ENCODE measurements around the gene SOX5.
A peak's percentile ranks its signal among the peaks of the same experiment; 100 is the strongest.

SOX5 gene

DNA sequence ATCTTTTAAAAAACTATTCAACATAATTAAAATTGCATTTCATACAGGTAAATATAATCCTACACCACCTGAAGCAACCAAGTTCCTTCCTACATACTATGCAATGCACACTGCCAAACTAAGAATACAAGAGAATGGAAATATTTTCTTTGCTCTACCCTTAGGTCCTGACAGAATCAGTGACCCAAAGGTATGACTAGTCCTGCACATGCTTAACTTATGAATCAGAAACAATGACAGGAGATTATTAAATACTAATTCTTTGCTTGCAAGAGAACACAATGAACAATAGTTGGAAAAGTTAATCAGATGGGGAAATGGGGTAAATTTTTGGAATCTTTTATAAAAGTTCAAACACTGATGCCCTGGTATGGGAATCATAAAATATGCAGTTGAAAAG, 220.1 kb downstream of the SOX5 start:
- H4K8ac ChIP-seq (ENCODE audit: low read depth, low read length): no peak overlapping the region
- H3K9me3 ChIP-seq (ENCODE audit: insufficient read depth, low read depth, low read length): no peaks in the 10 kb centered on the region
- no peak overlapping the region for H3K27ac ChIP-seq (ENCODE audit: low read depth, low read length)
- H2BK120ac ChIP-seq (ENCODE audit: insufficient read depth, low read length, poor library complexity): no peak overlapping the region
- H3K14ac ChIP-seq (ENCODE audit: low read length): no peak overlapping the region
- no peak overlapping the region for H3K23ac ChIP-seq (ENCODE audit: low read length)
- H3K9ac ChIP-seq (ENCODE audit: low read length): no peak overlapping the region
- H3K36me3 ChIP-seq (ENCODE audit: control insufficient read depth in 1 of 2, insufficient read depth in 2 of 2, low read length in 2 of 2): no peaks in the 10 kb centered on the region
- no peak overlapping the region for H2AK5ac ChIP-seq (ENCODE audit: low read length)
- no peak overlapping the region for H2BK5ac ChIP-seq (ENCODE audit: low read depth, low read length, poor library complexity)
- H3K79me1 ChIP-seq (ENCODE audit: low read length): no peaks in the 10 kb centered on the region
- no peaks in the 10 kb centered on the region for H3K4me1 ChIP-seq (ENCODE audit: control insufficient read depth in 1 of 2, insufficient read depth in 2 of 2, low read length in 2 of 2)
- H3K79me2 ChIP-seq (ENCODE audit: control insufficient read depth, insufficient read depth, low read length, poor library complexity): no peaks in the 10 kb centered on the region
- H2AFZ ChIP-seq (ENCODE audit: insufficient read depth, low read length, poor library complexity): no peak overlapping the region
- H3K4me3 ChIP-seq (ENCODE audit: low read depth, low read length): no peak overlapping the region
- no peak overlapping the region for H3K18ac ChIP-seq (ENCODE audit: low read length)
- H3K4ac ChIP-seq (ENCODE audit: low read depth, low read length): no peak overlapping the region
- H4K91ac ChIP-seq (ENCODE audit: low read depth, low read length): no peak overlapping the region
- DNase-seq: peak in 1 of 2 donors; percentile 18
- H3K27me3 ChIP-seq (ENCODE audit: insufficient read depth, low read length): no peaks in the 10 kb centered on the region
- no peak overlapping the region for H4K12ac ChIP-seq (ENCODE audit: low read depth, low read length)
- H2BK12ac ChIP-seq (ENCODE audit: low read length): no peak overlapping the region
- H3K4me2 ChIP-seq (ENCODE audit: low read length): no peak overlapping the region

DNA sequence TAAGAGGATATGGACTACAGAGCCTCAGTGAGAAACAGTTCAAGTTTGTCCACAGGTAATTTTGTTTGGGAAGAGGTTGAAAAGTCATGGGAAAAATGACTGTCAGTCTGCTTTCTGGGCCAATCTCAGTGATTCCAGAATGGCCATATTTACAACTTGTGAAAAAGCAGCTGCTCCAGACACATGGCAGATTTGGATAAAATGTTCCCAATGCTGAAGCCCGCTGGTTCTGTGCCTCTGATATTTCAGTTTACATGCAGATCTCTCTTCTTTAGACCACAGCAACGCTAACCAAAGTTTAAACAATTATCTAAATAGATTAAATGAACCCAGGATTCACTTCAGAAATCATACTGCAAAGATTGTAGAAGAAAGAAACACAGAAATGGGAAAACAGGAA, 222.8 kb downstream of the SOX5 start:
- WGBS (ENCODE audit: extremely low coverage, insufficient coverage, insufficient read length): no CpG with 5 or more reads among the region's 2 CpGs

DNA sequence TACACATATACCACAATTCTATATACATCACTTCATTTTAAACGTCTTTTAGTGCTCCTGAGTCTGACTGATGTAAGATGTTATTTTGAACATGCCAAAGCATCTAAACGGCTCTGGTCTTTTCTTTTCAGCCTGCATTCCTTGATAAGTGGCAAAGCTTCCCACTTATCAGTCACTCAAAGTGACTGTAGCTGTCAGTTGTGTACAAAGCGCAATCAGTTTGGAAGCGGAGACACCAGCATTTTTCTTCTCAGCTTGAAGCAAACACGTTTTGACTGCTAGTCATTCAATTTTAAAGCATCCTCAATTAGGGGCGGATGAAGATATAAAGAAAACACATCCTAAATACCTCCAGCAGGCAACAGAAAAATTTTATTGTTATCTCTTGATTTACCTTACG, 226.8 kb downstream of the SOX5 start:
- Histone ChIP-seq H3K4me3 (ENCODE audit: low read depth, low read length) (no peak overlapping the region), H2BK12ac (ENCODE audit: low read length) (no peak overlapping the region), H3K79me2 (ENCODE audit: control insufficient read depth, insufficient read depth, low read length, poor library complexity) (no peaks in the 10 kb centered on the region), H3K9me3 (ENCODE audit: insufficient read depth, low read depth, low read length) (no peaks in the 10 kb centered on the region), H2BK120ac (ENCODE audit: insufficient read depth, low read length, poor library complexity) (no peak overlapping the region), H2BK5ac (ENCODE audit: low read depth, low read length, poor library complexity) (no peak overlapping the region), H2AK5ac (ENCODE audit: low read length) (no peak overlapping the region), H3K9ac (ENCODE audit: low read length) (no peak overlapping the region), H3K23ac (ENCODE audit: low read length) (no peak overlapping the region), H3K18ac (ENCODE audit: low read length) (no peak overlapping the region), H3K27me3 (ENCODE audit: insufficient read depth, low read length) (no peaks in the 10 kb centered on the region), H4K8ac (ENCODE audit: low read depth, low read length) (no peak overlapping the region), H2AFZ (ENCODE audit: insufficient read depth, low read length, poor library complexity) (no peak overlapping the region), H4K91ac (ENCODE audit: low read depth, low read length) (no peak overlapping the region), H3K36me3 (ENCODE audit: control insufficient read depth in 1 of 2, insufficient read depth in 2 of 2, low read length in 2 of 2) (no peaks in the 10 kb centered on the region), H3K4me2 (ENCODE audit: low read length) (no peak overlapping the region), H3K14ac (ENCODE audit: low read length) (no peak overlapping the region), H3K27ac (ENCODE audit: low read depth, low read length) (no peak overlapping the region), H3K4ac (ENCODE audit: low read depth, low read length) (no peak overlapping the region), H4K12ac (ENCODE audit: low read depth, low read length) (no peak overlapping the region), H3K4me1 (ENCODE audit: control insufficient read depth in 1 of 2, insufficient read depth in 2 of 2, low read length in 2 of 2) (no peaks in the 10 kb centered on the region), H3K79me1 (ENCODE audit: low read length) (no peaks in the 10 kb centered on the region)
- no CpG with 5 or more reads among the region's 7 CpGs for WGBS (ENCODE audit: extremely low coverage, insufficient coverage, insufficient read length)
- no peak for DNase-seq

More for the DNA sequence above, 222.8 kb downstream of the SOX5 start:
- Histone ChIP-seq H2BK12ac (ENCODE audit: low read length) (no peak overlapping the region), H4K91ac (ENCODE audit: low read depth, low read length) (no peak overlapping the region), H3K79me2 (ENCODE audit: control insufficient read depth, insufficient read depth, low read length, poor library complexity) (no peaks in the 10 kb centered on the region), H3K4me3 (ENCODE audit: low read depth, low read length) (no peak overlapping the region), H3K14ac (ENCODE audit: low read length) (no peak overlapping the region), H3K4me2 (ENCODE audit: low read length) (no peak overlapping the region), H2BK5ac (ENCODE audit: low read depth, low read length, poor library complexity) (no peak overlapping the region), H3K4me1 (ENCODE audit: control insufficient read depth in 1 of 2, insufficient read depth in 2 of 2, low read length in 2 of 2) (no peaks in the 10 kb centered on the region), H2AK5ac (ENCODE audit: low read length) (no peak overlapping the region), H3K36me3 (ENCODE audit: control insufficient read depth in 1 of 2, insufficient read depth in 2 of 2, low read length in 2 of 2) (no peaks in the 10 kb centered on the region), H3K9me3 (ENCODE audit: insufficient read depth, low read depth, low read length) (no peaks in the 10 kb centered on the region), H4K12ac (ENCODE audit: low read depth, low read length) (no peak overlapping the region), H3K79me1 (ENCODE audit: low read length) (no peaks in the 10 kb centered on the region), H2AFZ (ENCODE audit: insufficient read depth, low read length, poor library complexity) (no peak overlapping the region), H3K23ac (ENCODE audit: low read length) (no peak overlapping the region), H3K18ac (ENCODE audit: low read length) (no peak overlapping the region), H3K4ac (ENCODE audit: low read depth, low read length) (no peak overlapping the region), H3K27me3 (ENCODE audit: insufficient read depth, low read length) (no peaks in the 10 kb centered on the region), H3K9ac (ENCODE audit: low read length) (no peak overlapping the region), H4K8ac (ENCODE audit: low read depth, low read length) (no peak overlapping the region), H3K27ac (ENCODE audit: low read depth, low read length) (no peak overlapping the region), H2BK120ac (ENCODE audit: insufficient read depth, low read length, poor library complexity) (no peak overlapping the region)
- DNase-seq: no peak

DNA sequence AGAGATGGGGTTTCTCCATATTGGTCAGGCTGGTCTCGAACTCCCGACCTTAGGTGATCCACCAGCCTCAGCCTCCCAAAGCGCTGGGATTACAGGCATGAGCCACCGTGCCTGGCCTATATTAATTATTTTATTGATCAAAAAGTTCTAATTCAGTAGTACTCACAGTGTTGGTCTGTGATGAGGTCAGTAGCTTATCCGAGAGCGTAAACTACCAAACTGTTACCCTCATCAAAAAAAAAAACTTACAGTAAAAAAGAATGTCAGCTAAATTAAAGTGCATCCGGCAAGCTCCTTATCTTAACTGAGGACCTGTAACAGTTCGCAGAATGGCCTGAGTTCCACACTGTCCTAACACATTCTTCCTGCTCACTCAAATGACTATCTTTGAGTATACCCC, 228.2 kb downstream of the SOX5 start:
- Histone ChIP-seq H3K9me3 (ENCODE audit: insufficient read depth, low read depth, low read length) (no peaks in the 10 kb centered on the region), H3K27me3 (ENCODE audit: insufficient read depth, low read length) (no peaks in the 10 kb centered on the region), H4K91ac (ENCODE audit: low read depth, low read length) (no peak overlapping the region), H3K36me3 (ENCODE audit: control insufficient read depth in 1 of 2, insufficient read depth in 2 of 2, low read length in 2 of 2) (no peaks in the 10 kb centered on the region), H2BK5ac (ENCODE audit: low read depth, low read length, poor library complexity) (no peak overlapping the region), H3K27ac (ENCODE audit: low read depth, low read length) (no peak overlapping the region), H3K4ac (ENCODE audit: low read depth, low read length) (no peak overlapping the region), H3K4me2 (ENCODE audit: low read length) (no peak overlapping the region), H3K79me1 (ENCODE audit: low read length) (no peaks in the 10 kb centered on the region), H3K14ac (ENCODE audit: low read length) (no peak overlapping the region), H3K4me3 (ENCODE audit: low read depth, low read length) (no peak overlapping the region), H3K79me2 (ENCODE audit: control insufficient read depth, insufficient read depth, low read length, poor library complexity) (no peaks in the 10 kb centered on the region), H2BK120ac (ENCODE audit: insufficient read depth, low read length, poor library complexity) (no peak overlapping the region), H3K18ac (ENCODE audit: low read length) (no peak overlapping the region), H3K9ac (ENCODE audit: low read length) (no peak overlapping the region), H3K23ac (ENCODE audit: low read length) (no peak overlapping the region), H2BK12ac (ENCODE audit: low read length) (no peak overlapping the region), H4K12ac (ENCODE audit: low read depth, low read length) (no peak overlapping the region), H3K4me1 (ENCODE audit: control insufficient read depth in 1 of 2, insufficient read depth in 2 of 2, low read length in 2 of 2) (no peaks in the 10 kb centered on the region), H2AK5ac (ENCODE audit: low read length) (no peak overlapping the region), H4K8ac (ENCODE audit: low read depth, low read length) (no peak overlapping the region), H2AFZ (ENCODE audit: insufficient read depth, low read length, poor library complexity) (no peak overlapping the region)
- WGBS (ENCODE audit: extremely low coverage, insufficient coverage, insufficient read length): no CpG with 5 or more reads among the region's 8 CpGs
- no peak for DNase-seq
